GM13977 (cell line): Measurements from ENCODE around the gene AKAP13.

Source experiments
- DNase-seq: peaks from one replicate; pipeline ENCODE4 v3.0.0; 2012; ENCODE audit warnings: low spot score
- CTCF ChIP-seq: IDR thresholded peaks from 2 replicates; pipeline ENCODE4 v1.5.1; 2012; ENCODE audit warnings: mild to moderate bottlenecking, control low read depth; ENCODE audit not compliant: insufficient read depth; ENCODE audit errors: extremely low read depth, missing control alignments
- in situ Hi-C: fragments of 300-500 bp; cut with MboI; formaldehyde crosslinking; loops from one replicate; pipeline ENCODE4 v1.12.0; 2022; ENCODE audit warnings: low sequenced_read_pairs, low pct_unique_long_range_greater_than_20kb, mixed read lengths, inconsistent platforms; ENCODE audit not compliant: unreplicated experiment

The AKAP13 gene

GRCh38 chr15:85622221-85622831 lies 241.9 kb downstream of the AKAP13 start:
- DNase-seq = no peak
- TF ChIP-seq CTCF = no peak
- in situ Hi-C loops = loop anchor here (25.0 kb wide), 1 partner anchor 215 kb away; no protein-coding TSS in a partner anchor

- no peak for DNase-seq
- in situ Hi-C loops = loop anchor here (25.0 kb wide), 1 partner anchor 214 kb away; no protein-coding TSS in a partner anchor
- TF ChIP-seq CTCF = no peak
Measured at GRCh38 chr15:85623315-85624049, 243.1 kb downstream of the AKAP13 start.

GRCh38 chr15:85624291-85624801 lies 243.9 kb downstream of the AKAP13 start:
- in situ Hi-C loops = loop anchor here (25.0 kb wide), 1 partner anchor 213 kb away; no protein-coding TSS in a partner anchor
- DNase-seq = no peak
- no peak for TF ChIP-seq CTCF

GRCh38 chr15:85625166-85625830 lies 244.9 kb downstream of the AKAP13 start:
- no peak for DNase-seq
- in situ Hi-C loops = no loop called here
- no peak for TF ChIP-seq CTCF

- peak; percentile 28 for DNase-seq
- no peak for TF ChIP-seq CTCF
- in situ Hi-C loops = no loop called here
Measured at GRCh38 chr15:85625856-85626255, 245.5 kb downstream of the AKAP13 start.

- no peak for DNase-seq
- no peak for TF ChIP-seq CTCF
- in situ Hi-C loops = no loop called here
Measured at GRCh38 chr15:85627213-85627935, 247.0 kb downstream of the AKAP13 start.
